Natural killer cell (primary cell): ENCODE results near the gene P4HTM. TPM values are rescaled to one million over a fixed set of nuclear protein-coding genes. Genes with fewer than 3 reads are reported as not detected.
A peak's percentile ranks its signal among the peaks of the same experiment; 100 is the strongest.

ENCODE experiments used
- ATAC-seq, 3 donors: fragments of 150-1000 bp in 2 of 3; fragments of 200-7000 bp in 1 of 3; cut with Tn5 transposase; 1 replicate in 1 of 3; 2 replicates in 2 of 3; pipeline ENCODE4 v1.10.0; 2021; ENCODE audit warnings: mild to moderate bottlenecking in 2 of 3, moderate library complexity in 2 of 3
- DNase-seq, 2 donors: peaks; one replicate each; pipeline versions ENCODE4 v3.0.0 to v3.0.0-alpha.2; 2013 to 2021; ENCODE audit warnings: mixed read lengths in 1 of 2
- H3K27ac ChIP-seq: one replicate; pipeline ENCODE4 v1.5.1; 2013; ENCODE audit warnings: mild to moderate bottlenecking, low read length
- H3K27me3 ChIP-seq: one replicate; pipeline ENCODE4 v1.6.1; 2013; ENCODE audit warnings: low read length; ENCODE audit not compliant: control insufficient read depth, insufficient read depth
- H3K36me3 ChIP-seq: one replicate; pipeline ENCODE4 v1.6.1; 2013; ENCODE audit warnings: low read length; ENCODE audit not compliant: control insufficient read depth, insufficient read depth
- H3K4me1 ChIP-seq: one replicate; pipeline ENCODE4 v1.6.1; 2013; ENCODE audit warnings: low read length; ENCODE audit not compliant: control insufficient read depth, insufficient read depth
- H3K4me3 ChIP-seq: one replicate; pipeline ENCODE4 v1.5.1; 2013; ENCODE audit warnings: low read length
- H3K9me3 ChIP-seq: one replicate; pipeline ENCODE4 v1.6.1; 2013; ENCODE audit warnings: low read length; ENCODE audit not compliant: control insufficient read depth, insufficient read depth
- H3K27ac Mint-ChIP-seq, 2 donors: one replicate each; pipeline ENCODE4 v1.8.0; 2022; ENCODE audit warnings: mild to moderate bottlenecking in 2 of 2, mixed read lengths in 2 of 2, moderate library complexity in 1 of 2
- H3K27me3 Mint-ChIP-seq, 2 donors: one replicate each; pipeline ENCODE4 v1.8.0; 2022; ENCODE audit warnings: low read depth in 2 of 2, mixed read lengths in 2 of 2
- H3K36me3 Mint-ChIP-seq: one replicate; pipeline ENCODE4 v1.8.0; 2022; ENCODE audit warnings: mixed read lengths
- H3K4me1 Mint-ChIP-seq, 2 donors: one replicate each; pipeline ENCODE4 v1.8.0; 2022; ENCODE audit warnings: mixed read lengths in 2 of 2
- H3K4me3 Mint-ChIP-seq: one replicate; pipeline ENCODE4 v1.8.0; 2022; ENCODE audit warnings: mild to moderate bottlenecking, moderate library complexity, mixed read lengths
- H3K9me3 Mint-ChIP-seq, 2 donors: one replicate each; pipeline ENCODE4 v1.8.0; 2022; ENCODE audit warnings: mixed read lengths in 2 of 2
- WGBS: methylation state at CpG from one replicate; pipeline ENCODE4 v1.1.7; 2013; ENCODE audit warnings: missing lambda C conversion rate; ENCODE audit not compliant: insufficient coverage; 5-methylcytosine and 5-hydroxymethylcytosine counted together
- intact Hi-C: fragments of 100-400 bp; cut with micrococcal nuclease; formaldehyde crosslinking; loops from one replicate; pipeline ENCODE4 v1.14.2; 2022
- total RNA-seq, 4 donors: library from RNA; stranded (reverse); fragments of 120-200 nt in 1 of 4; gene quantifications; one replicate each; pipeline versions ENCODE4 v1.2.3 to v1.2.4, GENCODE V29; 2013 to 2022
- TF ChIP-seq, protein P1 (sequence below): fragments of 200-600 bp; IDR thresholded peaks from one replicate; pipeline ENCODE4 v1.8.0; 2022; ENCODE audit warnings: antibody characterized with exemption

P4HTM gene
- total RNA-seq, 3 donors from 2014 or later (not counting 1 experiment from before 2014, with no cell fraction given), result 28.8 to 31.3 (median 30.6) TPM

DNA sequence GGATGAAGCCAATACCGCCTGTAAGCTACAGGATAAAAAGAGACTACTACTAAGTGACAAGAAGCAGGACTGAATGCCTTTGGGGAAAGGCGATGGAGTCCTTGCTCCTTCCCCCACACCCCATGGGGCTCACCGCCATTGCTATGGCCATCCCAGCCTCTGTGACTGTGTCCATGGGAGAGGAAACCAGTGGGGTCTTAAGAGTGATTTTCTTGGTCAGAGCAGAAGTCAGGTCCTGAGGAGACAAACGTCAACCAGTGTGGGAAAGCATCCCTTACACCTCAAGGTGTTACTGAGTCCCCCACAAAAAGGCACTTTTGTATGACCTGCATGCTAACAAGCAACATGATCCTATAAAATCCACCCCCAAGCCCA is 38.2 kb downstream of the P4HTM start:
- peaks cover 15% of the 10 kb centered on the region for H3K4me1 ChIP-seq
- H3K27ac ChIP-seq, result peak overlapping the region; percentile 91
- DNase-seq, result no peak
- peaks cover 13% of the 10 kb centered on the region for H3K36me3 Mint-ChIP-seq
- peaks cover 59% of the 10 kb centered on the region for H3K36me3 ChIP-seq
- H3K27me3 ChIP-seq, result no peaks in the 10 kb centered on the region
- no peak for ATAC-seq
- peaks cover 24 to 36% of the 10 kb centered on the region in 2 donors for H3K4me1 Mint-ChIP-seq
- peak overlapping the region; percentile 65 for H3K4me3 ChIP-seq
- H3K27me3 Mint-ChIP-seq, result no peaks in the 10 kb centered on the region
- H3K27ac Mint-ChIP-seq, result peak overlapping the region; percentile 99 to 100
- 79% methylated on average over 3 of the region's 4 CpGs for WGBS
- H3K9me3 ChIP-seq, result no peaks in the 10 kb centered on the region
- TF ChIP-seq, protein P1, sequence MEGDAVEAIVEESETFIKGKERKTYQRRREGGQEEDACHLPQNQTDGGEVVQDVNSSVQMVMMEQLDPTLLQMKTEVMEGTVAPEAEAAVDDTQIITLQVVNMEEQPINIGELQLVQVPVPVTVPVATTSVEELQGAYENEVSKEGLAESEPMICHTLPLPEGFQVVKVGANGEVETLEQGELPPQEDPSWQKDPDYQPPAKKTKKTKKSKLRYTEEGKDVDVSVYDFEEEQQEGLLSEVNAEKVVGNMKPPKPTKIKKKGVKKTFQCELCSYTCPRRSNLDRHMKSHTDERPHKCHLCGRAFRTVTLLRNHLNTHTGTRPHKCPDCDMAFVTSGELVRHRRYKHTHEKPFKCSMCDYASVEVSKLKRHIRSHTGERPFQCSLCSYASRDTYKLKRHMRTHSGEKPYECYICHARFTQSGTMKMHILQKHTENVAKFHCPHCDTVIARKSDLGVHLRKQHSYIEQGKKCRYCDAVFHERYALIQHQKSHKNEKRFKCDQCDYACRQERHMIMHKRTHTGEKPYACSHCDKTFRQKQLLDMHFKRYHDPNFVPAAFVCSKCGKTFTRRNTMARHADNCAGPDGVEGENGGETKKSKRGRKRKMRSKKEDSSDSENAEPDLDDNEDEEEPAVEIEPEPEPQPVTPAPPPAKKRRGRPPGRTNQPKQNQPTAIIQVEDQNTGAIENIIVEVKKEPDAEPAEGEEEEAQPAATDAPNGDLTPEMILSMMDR, result no peak
- intact Hi-C loops, result no loop called here
- no peaks in the 10 kb centered on the region for H3K9me3 Mint-ChIP-seq
- H3K4me3 Mint-ChIP-seq, result peak overlapping the region; percentile 96

DNA sequence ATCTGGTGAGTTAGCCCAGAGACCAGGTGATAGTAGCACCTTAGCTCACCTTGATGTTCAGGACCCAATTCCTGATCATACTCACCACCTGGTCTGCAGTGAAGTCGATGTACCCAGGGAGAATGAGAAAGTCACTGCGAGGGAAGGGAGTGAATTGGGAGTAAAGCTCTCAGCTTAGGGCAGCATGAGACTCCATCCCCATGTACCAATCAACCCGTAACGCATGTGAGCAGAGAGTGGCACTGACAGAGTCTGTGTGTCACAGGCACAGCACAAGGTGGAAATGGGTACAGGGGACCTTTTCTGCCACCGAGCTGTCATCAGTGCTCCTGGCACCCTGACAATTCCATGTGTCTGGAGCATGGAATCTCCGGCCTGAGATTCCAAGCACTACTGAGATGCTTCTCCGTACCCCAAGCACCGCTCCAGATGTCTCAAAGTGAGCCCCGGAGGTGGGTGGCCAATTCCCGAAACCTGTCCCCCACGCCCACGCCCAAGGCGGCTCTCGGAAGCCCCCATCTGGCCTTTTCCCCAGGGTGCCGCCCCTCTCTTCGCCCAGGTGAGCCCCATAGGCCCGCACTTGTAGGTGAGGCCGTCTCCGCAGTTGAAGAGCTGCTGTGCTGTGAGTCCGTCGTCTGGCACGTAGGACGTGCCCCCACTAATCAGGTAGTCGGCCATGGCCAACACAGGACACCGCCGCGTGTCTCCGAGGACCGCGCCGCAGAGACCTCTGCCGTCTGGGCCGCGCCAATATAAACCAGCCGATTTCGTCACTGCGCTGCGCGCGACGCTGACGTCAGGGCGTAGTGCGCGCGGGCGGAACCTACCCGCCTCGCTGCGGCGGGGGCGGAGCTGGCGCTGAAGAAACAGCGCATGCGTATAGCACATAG is 38.9 kb downstream of the P4HTM start, which contains the start of gene IMPDH2:
Gene IMPDH2, minus strand, starts transcription at position 726 of the 890 bp plus-strand sequence. Its CDS starts 48 bp downstream, at position 678.
- Histone ChIP-seq H3K9me3 (no peaks in the 10 kb centered on the region), H3K27me3 (no peaks in the 10 kb centered on the region), H3K27ac (peak within 1 kb of the TSS; percentile 91), H3K4me1 (peaks cover 14% of the 10 kb centered on the region), H3K4me3 (peak within 1 kb of the TSS; percentile 65), H3K36me3 (peaks cover 58% of the 10 kb centered on the region)
- no peaks in the 10 kb centered on the region for H3K9me3 Mint-ChIP-seq
- TF ChIP-seq, protein P1, result peak; percentile 13
- H3K4me3 Mint-ChIP-seq, result peak within 1 kb of the TSS; percentile 96
- peak; percentile 94 to 98 for DNase-seq
- ATAC-seq, result peak; percentile 96 to 99 (median 96)
- peaks cover 13% of the 10 kb centered on the region for H3K36me3 Mint-ChIP-seq
- H3K27me3 Mint-ChIP-seq, result no peaks in the 10 kb centered on the region
- intact Hi-C loops, result loop anchor here (1.0 kb wide), 1 partner anchor 8 kb away; no protein-coding TSS in a partner anchor
- 2% methylated on average over 55 of the region's 55 CpGs for WGBS
- H3K27ac Mint-ChIP-seq, result peak within 1 kb of the TSS; percentile 99 to 100
- peaks cover 23 to 35% of the 10 kb centered on the region in 2 donors for H3K4me1 Mint-ChIP-seq

DNA sequence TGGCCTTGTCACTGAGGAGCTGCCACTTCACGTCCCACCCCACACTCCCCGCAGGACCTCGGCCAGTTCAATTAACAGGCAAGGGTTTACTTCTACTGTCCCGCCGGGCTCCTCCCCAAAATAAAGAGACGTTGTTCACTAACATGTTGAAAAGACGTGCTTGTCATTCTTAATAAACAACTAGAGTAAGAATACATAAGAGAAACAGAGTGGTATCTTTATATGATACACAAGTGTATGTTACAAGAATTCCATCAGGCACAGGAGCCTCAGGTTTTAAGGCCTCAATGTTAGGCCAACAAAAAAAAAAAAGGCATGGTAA is 39.5 kb downstream of the P4HTM start:
- 4% methylated on average over 6 of the region's 7 CpGs for WGBS
- Mint-ChIP-seq H3K27me3 (no peaks in the 10 kb centered on the region), H3K4me3 (peak overlapping the region; percentile 96), H3K4me1 (peaks cover 23 to 35% of the 10 kb centered on the region in 2 donors), H3K27ac (peak overlapping the region; percentile 99 to 100), H3K9me3 (no peaks in the 10 kb centered on the region), H3K36me3 (peaks cover 13% of the 10 kb centered on the region)
- Histone ChIP-seq H3K27me3 (no peaks in the 10 kb centered on the region), H3K27ac (peak overlapping the region; percentile 91), H3K9me3 (no peaks in the 10 kb centered on the region), H3K36me3 (peaks cover 57% of the 10 kb centered on the region), H3K4me1 (peaks cover 14% of the 10 kb centered on the region), H3K4me3 (peak overlapping the region; percentile 65)
- no peak for DNase-seq
- ATAC-seq, result no peak
- TF ChIP-seq, protein P1, result no peak
- intact Hi-C loops, result loop anchor here (1.0 kb wide), 1 partner anchor 8 kb away; no protein-coding TSS in a partner anchor
